Germinal center (tissue), 1 donor: ENCODE measurements around the gene SUN2.

Source experiments
- DNase-seq: peaks from one replicate; pipeline ENCODE4 v3.0.0; 2012; ENCODE audit warnings: mixed read lengths, low spot score

Gene SUN2

DNA sequence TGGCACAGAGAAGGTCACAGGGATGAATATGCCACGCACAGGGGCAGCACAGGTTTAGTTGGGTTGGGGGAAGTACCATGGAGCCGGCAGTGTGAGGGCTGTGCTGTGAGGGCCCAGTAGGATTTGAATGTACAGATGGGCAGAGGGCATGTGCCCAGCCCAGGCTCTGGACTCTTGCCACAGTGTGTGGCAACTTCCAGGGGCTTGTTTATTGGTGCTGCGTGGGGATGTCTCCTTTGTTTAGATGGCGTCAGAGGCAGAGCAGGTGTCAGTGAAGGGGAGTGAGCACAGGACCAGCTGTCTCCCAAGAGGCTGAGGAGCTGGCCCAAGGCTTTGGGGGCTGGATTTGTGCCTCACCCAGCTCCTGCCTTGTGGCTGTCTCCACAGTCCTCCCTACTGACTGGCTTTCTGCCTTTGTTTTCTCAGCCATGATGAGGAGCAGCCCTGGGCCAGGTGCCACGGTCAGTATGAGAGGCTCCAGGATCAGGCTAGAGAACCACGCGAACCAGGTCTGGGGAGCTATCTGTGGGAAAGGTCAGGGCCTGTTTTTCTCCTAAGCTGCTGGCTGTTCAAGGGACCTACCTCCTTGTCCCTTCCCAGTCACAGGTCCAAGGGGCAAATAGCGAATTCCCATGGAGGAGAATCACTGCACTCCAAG is 21.9 kb downstream of the SUN2 start:
- no peak for DNase-seq

DNA sequence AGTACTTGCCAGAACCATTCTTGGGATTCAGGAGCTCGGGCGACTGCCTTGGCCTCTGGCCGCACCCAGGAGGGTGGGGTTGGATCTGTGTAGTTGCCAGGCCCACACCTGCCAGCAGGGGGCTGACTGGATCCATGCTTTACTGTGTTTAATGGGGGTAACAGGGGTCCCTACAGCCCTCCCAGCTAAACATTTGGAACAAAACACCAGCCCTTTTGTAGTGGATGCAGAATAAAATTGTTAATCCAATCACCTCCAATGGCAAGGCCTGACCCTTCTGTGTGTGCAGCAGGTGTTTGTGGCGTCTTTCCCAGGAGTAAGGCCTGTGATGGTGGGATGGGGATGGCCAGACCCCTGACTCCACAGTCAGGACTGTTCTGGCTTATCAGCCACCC is 22.5 kb downstream of the SUN2 start:
- peak; percentile 65 for DNase-seq

DNA sequence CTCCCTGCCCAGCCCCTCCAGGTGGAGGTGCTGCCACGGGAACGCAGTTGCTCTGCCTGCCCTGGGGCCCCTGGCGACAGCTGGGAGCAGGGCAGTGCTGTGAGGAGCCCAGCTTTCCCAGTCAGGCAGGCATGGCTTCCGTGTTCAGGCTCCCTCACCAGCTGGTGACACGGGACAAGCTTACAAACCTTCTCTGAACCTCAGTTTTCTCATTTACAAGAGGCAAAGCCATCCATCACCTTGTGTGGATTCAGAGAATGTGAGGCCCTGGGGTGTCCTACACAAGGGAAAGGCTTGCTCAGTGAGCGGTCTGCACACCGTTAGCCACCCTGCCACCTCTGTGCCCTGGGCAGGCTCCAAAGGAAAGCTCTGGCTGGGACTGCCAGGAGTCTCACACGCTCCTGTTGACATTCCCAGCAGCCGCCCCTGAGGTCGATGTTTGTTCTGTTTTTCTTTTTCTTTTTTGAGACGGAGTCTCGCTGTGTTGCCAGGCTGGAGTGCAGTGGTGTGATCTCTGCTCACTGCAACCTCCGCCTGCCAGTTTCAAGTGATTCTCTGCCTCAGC is 23.5 kb downstream of the SUN2 start:
- no peak for DNase-seq

DNA sequence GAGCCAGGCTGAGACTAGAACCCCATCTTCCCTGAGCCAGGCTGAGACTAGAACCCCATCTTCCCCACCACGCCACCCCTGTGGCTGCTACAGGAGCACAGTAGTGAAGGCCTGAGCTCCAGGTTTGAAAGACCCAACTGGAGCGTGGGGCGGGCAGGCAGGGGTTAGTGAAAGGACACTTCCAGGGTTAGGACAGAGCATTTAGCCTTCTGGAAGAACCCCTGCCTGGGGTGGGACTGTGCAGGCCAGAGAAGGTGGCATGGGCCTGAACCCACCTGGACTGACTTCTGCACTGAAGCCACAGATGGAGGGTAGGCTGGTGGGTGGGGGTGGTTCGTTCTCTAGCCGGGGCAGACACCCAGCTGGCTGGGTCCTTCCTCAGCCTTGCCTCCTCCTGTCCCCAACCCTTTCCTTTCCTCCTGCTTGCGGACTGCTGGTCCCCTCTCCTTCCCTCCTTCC is 24.1 kb downstream of the SUN2 start:
- DNase-seq: no peak

DNA sequence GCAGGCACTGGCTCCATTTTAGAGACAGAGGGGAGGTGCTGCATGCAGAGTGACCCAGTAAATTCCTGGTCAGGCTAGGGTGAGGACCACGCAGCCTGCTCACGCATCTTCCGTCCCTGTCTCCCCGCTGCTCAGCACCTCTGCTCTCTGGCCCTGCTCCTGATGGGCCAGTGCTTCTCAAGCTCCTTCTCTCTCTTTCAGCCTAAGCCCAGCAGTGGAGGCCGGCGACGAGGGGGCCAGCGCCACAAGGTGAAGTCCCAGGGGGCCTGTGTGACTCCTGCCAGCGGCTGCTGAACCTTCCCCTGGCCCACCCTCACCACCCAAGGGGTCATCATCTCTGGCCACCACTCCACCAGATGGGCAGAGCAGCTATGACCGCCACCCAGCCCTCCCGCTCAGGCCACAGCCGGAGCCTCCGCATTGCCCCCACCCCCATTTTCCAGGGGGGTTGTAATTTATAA is 25.4 kb downstream of the SUN2 start:
- no peak for DNase-seq

DNA sequence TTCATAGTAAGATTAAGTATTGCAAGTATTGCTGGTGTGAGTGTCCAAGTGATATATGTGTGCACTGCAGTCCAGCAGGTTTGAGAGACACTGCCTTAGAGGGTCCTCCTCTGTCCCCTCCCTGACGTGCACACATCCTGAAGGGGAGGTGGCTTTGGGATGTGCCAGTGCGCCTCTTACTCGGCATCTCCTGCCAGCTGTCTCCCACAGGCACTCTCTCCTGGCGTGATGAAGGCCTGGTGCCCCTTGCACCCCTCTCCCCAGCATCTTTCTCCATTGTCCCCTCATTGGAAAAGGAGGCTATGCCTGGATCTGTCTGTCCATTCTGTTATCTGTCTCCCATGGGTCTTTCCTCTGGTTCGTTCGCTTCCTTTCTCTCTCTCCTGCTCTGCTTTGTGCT is 25.9 kb downstream of the SUN2 start:
- no peak for DNase-seq

DNA sequence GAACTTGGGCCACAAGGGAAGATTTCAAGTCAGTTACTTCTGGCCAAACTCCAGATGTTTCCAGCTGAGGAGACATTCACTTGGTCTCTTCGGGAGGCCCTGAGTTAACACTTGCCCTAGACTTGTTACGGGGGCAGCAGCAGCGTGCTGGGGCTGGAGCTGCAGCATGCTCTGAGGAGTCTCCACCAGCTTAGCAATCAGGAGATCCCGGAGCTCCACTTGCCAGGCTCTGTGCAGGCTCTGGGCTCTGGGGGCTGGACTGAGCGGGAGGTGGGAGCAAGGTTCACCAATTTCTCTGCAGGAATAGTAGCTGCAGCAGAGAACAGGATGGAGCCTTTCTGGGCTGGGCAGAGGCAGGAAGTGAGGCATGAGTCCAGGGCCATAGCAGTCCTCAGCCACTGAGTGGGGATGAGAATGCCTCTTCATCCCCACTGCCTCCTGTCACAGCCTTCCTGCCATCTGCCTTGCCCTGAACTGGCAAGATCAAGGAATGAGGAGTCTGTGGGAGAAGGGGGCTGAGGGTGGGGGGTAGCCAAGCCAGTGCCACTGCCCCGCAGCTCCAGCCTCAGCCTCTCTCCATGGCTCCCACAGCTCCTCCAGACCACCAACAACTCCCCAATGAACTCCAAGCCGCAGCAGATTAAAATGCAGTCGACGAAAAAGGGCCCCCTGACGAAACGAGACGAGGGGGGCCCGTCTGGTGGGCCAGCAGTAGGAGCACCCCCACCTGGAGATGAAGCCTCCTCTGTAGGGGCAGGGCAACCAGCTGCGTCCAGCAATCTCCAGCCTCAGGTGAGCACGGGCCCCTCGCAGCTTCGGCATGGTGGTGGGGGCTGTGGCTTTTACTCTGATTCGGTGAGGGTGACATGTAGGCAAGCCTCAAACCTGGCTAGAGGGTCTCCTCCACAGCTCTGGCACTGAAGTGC is 26.7 kb downstream of the SUN2 start:
- no peak for DNase-seq

DNA sequence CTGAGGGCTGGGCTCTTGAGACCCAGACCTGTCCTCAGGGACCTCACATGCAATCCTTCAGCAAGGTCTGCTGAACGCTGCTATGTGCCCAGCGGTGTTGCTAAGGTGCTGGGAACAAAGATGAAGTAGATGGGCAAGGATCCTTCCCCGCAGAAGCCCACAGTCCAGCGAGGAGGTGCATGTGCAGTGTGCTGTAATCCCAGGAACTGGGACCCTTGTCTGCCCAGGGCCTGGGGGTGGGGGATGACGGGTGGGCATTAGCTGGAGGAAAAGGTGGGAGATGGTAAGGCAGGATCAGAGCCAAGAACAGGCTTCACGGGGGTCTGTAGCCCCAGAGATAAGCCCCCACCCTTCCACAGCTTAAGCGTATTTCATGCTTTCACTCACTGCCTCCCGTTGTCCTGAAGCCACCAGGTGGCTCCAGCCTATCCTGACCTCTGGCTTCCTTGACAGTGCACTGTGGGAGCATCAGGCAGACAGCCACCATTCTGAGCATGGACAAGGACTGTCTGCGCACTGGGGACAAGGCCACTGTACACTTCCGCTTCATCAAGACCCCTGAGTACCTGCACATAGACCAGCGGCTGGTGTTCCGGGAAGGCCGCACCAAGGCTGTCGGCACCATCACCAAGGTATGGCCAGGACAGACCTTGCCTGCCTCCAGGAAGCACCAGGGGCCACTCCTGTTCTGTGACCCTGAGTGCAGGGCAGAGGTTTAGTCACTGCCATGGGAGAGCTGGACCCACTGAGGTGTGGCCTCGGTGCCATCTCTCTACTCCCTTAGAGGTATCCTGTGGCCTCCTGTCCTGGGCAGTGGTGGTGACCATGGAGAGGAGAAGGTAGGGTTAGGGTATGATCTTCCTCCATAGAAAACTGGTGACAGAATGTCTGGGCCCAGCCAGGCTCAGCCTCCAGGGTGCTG is 28.0 kb downstream of the SUN2 start:
- DNase-seq: no peak

DNA sequence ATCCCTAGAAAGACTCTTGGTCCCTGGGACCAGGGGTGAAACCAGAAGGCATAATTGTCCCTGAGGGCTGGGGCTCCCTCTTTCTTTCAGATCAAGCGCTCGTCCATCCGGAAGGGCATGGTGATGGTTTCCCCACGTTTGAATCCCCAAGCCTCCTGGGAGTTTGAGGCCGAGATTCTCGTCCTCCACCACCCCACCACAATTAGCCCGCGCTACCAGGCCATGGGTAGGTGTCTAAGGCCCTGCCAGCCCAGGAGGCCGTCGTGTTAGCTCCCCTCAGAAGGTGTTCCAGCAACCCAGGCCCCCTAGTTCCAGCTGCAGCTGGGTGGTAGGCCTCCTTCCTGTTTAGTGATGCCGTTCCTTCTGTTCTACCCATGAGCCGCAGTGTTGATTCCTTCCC is 28.7 kb downstream of the SUN2 start:
- DNase-seq: no peak

DNA sequence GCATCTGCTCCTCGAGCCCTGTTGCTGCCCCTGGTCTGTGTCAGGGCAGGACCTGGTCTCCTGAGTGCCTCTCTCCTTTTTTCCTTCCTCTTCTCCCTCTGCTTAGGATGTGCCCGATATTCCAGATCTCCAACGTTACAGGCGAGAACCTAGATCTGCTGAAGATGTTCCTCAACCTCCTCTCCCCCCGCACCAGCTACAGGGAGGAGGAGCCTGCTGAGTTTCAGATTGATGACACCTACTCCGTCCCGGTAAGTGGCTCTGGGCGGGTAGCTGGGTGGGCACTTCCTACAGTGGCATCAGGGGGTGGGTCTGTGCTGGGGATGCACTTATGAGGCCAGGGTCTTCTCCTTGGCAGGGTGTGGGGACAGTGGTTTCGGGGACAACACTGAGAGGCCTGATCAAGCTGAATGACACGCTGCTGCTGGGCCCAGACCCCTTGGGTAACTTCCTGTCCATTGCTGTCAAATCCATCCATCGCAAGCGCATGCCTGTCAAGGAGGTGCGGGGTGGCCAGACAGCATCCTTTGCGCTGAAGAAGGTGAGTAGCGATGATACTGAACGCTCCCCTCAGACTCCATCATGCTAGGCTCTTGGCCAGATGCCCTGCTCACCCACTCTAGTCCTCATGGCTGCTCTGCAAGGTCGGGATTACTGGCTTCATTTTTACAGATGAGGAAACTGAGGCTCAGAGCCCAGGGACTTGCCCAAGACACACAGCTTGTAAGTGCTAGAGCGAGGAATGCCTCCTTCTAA is 29.7 kb downstream of the SUN2 start:
- DNase-seq: no peak

DNA sequence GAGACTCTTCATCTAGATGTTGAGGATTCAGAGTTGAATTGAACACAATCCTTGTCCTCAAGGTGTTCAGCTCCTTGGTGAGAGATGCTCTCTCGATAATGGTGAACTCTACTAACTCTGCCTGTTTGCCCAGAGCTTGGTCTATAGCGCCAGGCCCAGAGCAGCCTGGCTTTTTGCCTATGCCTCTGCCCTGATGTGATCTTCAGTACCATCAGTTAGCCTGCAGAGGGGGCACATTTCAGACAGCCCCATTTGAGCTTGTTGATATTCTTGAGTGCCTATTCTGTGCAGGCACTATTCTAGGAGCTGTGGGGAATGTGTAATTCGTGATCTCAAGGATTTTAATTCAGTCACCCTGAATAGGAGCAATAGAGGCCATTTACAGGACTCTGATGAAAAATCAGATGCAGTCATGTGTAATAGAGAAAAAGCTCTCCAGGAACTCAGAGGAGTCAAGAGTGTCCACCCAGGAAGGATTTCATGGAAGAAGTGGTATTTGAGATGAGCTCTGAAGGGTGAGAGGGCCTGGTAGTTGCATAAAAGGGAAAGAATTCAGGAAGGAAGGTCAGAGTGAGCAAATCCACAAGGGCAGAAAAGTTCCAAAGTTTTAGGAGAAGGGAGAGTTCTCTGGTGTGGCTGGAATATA is 30.7 kb downstream of the SUN2 start:
- DNase-seq: peak; percentile 57

DNA sequence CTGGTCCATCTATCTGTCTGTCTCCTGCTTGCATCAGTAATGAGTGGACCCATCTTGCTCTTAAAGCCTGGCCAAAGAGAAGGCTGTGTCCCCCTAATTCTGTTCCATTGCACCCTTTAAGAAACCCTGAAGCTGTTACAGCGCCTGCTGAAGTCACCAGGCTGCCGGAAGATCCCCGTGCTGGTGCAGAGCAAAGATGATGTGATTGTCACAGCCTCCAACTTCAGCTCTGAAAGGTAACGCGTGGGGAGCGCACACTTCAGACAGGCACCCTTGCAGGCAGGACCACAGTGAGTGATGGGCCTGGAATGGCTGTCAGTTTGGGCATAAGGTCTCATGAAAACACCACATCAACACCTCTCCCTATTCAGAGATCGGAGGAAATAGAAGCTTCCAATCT is 31.6 kb downstream of the SUN2 start:
- no peak for DNase-seq

DNA sequence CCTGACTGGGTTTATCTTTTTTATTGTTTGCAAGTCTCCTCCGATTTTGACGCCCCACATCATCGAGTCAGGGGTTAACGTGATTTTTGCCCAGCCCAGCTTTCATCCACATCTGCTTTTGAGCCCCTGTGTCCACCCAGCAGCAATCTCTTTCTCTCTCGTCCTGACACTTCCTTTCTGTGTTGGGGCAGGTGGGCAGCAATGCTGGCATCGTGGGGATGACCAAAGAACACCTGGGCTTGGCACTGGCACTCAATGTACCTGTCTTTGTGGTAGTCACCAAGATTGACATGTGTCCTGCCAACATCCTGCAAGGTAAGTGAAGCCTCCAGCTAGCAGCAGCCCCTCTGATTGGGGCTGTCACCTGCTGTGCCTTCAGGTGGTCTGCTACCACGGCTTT is 34.2 kb downstream of the SUN2 start:
- no peak for DNase-seq

DNA sequence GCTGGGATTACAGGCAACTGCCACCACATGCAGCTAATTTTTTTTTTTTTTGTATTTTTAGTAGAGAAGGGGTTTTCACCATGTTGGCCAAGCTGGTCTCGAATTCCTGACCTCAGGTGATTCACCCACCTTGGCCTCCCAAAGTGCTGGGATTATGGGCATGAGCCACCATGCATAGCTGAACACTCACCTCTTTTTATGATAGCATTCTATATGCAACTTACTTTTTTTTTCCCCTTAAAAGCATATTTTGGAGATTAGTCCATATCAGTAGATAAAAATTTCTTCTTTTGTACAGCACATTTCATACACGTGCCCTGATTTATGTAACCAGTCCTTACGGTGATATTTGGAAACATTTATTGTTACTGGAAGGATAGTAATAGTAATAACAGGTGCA is 35.4 kb downstream of the SUN2 start:
- DNase-seq: no peak

DNA sequence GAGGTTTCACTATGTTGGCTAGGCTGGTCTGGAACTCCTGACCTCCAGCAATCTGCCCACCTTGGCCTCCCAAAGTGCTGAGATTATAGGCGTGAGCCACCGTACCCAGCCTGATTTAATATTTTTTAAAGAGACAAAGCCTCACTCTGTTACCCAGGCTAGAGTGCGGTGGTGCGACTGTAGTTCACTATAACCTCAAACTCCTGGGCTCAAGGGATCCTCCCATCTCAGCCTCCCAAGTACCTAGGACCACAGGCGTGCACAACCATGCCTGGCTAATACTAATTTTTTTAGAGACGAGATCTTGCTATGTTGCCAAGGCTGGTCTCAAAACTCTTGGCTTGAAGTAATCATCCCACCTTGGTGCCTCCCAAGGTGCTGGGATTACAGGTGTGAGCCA is 36.6 kb downstream of the SUN2 start:
- no peak for DNase-seq

DNA sequence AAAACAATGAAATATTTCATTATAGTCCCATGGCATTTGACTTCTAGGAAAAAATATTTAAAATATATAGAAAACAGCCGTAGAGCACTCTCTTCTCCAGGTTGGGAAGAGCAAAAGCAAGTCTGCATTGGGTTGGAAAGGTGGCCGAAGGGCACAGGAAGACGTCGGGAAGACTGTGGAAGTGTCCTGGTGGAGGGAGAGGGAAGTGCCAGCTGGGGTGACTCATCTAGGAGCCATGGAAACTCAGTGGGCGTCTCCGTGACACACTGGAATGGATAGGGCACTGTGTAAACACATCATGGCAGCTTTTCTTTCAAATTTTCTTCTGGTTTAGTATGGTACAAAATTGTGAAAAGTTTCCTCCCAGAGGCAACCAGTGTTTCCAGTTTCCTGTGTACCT is 37.4 kb downstream of the SUN2 start:
- DNase-seq: no peak

DNA sequence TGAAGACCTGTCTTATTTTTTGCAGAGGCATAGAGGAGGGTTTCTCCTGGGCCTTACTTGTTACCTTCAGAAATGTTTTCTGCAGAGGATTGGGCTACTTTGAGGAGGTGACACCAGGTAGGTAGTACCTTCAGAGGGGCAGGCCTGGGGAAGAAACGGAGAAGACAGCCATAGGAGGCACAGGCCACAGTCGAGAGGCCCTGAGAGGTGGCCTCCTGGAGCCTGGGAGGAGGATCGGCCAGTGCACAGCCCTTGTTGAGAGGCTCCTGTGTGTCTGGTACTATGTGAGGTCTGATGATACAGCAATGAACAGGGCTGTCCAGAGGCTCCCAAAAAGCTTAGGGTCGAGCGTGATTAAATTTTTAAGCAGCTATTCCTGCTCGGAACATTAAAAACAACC is 38.6 kb downstream of the SUN2 start:
- DNase-seq: no peak

DNA sequence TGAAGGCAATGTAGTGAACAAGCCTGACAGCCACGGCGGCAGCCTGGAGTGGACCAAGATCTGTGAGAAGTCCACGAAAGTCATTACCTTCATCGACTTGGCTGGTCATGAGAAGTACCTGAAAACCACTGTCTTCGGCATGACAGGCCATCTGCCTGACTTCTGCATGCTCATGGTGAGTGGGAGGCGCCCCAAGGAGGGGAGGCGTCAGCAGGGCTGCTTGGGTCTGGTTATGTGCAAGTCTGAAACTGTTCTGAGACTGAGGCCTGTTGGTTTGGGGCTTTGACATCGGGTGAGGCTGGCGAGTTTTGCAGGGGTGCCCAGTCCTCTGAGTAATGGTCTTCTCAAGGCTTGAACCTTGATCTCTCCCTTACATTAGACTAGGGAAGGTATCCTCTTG is 39.0 kb downstream of the SUN2 start:
- DNase-seq: no peak

DNA sequence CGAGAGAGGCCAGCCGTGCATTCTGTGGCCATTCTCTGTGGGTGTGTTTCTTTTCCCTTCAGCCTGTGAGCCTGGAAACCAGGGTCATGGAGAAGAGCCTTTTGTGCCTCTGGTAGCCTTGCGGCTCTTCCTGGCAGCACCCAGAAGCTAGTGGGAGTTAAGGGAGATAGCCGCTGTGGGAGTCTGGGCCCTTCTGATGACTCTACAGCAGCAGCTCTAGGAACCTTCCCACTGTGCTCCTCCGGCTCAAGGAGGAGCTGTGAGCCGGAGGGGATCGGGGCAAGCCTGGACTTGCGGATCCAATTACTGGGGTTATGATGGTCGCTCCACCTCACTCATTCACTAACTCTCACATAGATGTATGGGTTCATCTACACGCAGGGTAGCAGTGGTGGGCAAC is 39.5 kb downstream of the SUN2 start:
- no peak for DNase-seq

DNA sequence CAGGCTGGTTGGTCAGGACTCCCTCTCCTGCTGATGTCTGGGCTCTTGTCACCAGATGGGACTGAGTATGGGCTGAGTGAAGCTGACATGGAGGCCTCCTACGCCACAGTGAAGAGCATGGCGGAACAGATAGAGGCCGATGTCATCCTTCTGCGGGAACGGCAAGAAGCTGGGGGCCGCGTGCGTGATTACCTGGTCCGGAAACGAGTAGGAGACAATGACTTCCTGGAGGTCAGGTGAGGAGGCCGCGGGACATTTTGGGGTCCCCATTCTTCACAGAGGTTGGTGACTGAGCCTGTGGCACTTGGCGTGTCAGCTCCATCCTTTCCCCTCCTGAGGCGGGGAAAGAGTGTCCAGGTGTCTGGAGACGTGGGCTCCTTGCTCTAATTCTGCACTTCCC is 39.9 kb downstream of the SUN2 start:
- DNase-seq: no peak
